OCI-LY1 (cell line): ENCODE results near the gene IL20RA.

Source experiments
- EZH2 ChIP-seq: fragments of 200-600 bp; sonication (generic), shearing (Covaris generic); IDR thresholded peaks from 2 replicates; pipeline ENCODE4 v1.8.0; 2017; ENCODE audit warnings: borderline replicate concordance, mixed run types, mild to moderate bottlenecking, antibody characterized with exemption, low read length, moderate library complexity, mixed read lengths
- TF ChIP-seq, protein P1 (sequence below): fragments of 200-600 bp; sonication (generic), shearing (Covaris generic); IDR thresholded peaks from 2 replicates; pipeline ENCODE4 v1.5.1; 2017; ENCODE audit warnings: mild to moderate bottlenecking, antibody characterized with exemption, low read length, moderate library complexity, mixed read lengths

DNA sequence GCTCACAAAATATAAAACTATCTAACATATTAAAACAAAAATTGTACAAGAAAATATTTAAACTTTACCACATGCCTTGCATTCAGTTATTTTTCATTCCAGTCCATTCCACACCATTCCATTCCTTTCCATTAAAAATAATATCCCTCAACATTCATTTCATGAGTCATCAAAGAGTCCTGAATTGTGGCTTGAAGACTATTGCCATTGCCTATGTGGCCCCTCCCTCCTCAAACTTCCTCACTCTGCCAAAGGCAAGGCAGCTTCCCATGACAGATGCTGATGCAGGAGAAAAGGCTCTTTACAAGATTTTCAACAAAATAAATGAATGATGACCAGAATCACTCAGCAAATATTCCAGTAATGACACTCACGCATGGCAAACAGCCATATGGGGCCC lies 31.7 kb downstream of the IL20RA start:
- TF ChIP-seq, protein P1, sequence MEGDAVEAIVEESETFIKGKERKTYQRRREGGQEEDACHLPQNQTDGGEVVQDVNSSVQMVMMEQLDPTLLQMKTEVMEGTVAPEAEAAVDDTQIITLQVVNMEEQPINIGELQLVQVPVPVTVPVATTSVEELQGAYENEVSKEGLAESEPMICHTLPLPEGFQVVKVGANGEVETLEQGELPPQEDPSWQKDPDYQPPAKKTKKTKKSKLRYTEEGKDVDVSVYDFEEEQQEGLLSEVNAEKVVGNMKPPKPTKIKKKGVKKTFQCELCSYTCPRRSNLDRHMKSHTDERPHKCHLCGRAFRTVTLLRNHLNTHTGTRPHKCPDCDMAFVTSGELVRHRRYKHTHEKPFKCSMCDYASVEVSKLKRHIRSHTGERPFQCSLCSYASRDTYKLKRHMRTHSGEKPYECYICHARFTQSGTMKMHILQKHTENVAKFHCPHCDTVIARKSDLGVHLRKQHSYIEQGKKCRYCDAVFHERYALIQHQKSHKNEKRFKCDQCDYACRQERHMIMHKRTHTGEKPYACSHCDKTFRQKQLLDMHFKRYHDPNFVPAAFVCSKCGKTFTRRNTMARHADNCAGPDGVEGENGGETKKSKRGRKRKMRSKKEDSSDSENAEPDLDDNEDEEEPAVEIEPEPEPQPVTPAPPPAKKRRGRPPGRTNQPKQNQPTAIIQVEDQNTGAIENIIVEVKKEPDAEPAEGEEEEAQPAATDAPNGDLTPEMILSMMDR: no peak
- no peak for TF ChIP-seq EZH2
